ENCODE measurements around the gene SPATA31A7. TPM values are rescaled to one million over a fixed set of nuclear protein-coding genes. Genes with fewer than 3 reads are reported as not detected.
"Not testable (repeated sequence)": the region's sequence is repeated elsewhere in the genome, so short reads cannot be mapped to it uniquely, and the experiment has no call there.

The SPATA31A7 gene
- not detected for total RNA-seq

GRCh38 chr9:61189736-61190135 is at the start of gene SPATA31A7:
Gene SPATA31A7 (plus strand): TSS chr9:61190036. CDS start chr9:61190065, 29 bp downstream.
- not testable (repeated sequence) for DNase-seq

DNA sequence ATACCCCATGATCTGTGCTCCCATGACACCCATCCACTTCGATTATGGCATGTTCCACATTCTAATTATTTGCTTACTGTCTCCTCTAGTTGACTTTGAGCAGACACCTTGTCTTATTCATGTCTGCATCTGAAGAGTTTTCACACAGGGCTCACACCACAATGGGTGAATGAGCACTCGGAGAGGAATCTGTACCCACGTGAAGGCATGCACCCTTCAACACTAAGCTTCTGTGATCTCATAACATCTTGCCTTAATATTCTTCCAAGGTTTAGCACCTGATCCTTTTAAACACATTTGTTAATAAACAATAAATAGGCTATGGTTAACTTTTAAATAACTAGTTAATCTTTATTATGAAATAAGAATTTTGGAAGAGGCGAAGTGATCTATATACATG is 36.6 kb downstream of the SPATA31A7 start:
- not testable (repeated sequence) for DNase-seq

Small RNA genes lying within 50 kb of the gene (small RNA-seq; reads per million reads assigned to genes)
- gene BX005040.2, result not detected
